DMS53 treated with DMSO at 0.1 percent for 48 hours (cell line): ENCODE data around the gene HSPG2.
A peak's percentile ranks its signal among the peaks of the same experiment; 100 is the strongest.

ENCODE experiments used
- DNase-seq: peaks from one replicate; lab custom pipeline; 2025; ENCODE audit not compliant: unreplicated experiment; lab: John Stamatoyannopoulos, UW

HSPG2 gene

DNA sequence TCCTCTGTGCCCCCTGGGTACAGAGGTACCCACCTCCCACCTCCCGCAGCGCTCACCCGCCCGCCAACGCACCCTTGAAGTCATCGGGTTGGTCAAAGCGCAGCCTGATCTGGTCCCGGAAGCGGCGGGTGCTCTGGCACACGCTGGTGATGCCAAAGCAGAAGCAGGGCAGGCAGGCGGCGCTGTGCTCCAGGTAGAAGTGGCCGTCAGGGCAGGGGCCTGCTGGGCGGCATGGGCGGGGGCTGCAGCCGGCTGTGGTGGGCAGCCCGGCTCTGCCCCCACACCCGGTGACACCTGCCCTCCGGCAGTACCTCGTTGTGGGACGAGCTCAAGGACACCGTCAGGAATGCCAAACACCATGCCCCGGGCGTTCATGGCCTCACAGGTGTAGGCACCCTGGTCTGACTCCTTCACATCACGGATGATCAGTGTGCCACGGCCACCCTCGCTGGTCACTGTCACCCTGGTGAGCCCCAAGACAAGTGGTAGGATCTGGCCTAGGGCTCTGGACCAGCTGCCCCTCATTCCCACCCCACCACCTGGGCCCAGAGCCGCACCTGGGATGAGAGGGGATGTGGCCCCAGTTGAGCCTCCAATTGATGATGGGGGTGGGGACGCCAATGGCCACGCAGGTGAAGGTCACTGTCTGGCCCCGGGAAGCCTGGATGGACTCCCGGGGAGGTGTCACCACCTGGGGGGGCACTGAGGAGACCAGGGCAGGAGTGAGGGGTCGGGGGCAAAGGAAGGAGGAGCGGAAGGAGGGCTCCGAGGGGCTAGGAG, 52.5 kb downstream of the HSPG2 start:
- DNase-seq, result no peak

- no peak for DNase-seq
Observed at GRCh38 chr1:21882721-21883415, 54.2 kb downstream of the HSPG2 start.

- DNase-seq, result no peak
Observed at GRCh38 chr1:21881250-21881649, 55.9 kb downstream of the HSPG2 start.

DNA sequence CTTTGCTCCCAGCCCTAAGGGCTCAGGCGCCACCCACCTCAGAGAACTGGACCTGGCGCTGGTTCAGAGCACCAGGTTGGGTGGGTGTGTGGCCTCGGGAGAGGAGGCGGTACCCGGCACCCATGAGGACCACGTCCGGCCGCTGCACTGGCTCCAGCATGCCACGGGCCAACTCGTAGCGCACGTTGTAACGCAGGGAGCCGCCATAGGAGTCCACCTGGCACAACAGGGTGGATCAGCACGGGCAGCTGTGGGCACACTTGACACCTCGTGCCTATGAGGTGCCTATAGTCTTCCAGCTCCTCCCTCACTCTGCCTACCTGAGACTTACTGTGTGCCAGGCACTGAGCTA, 56.5 kb downstream of the HSPG2 start:
- no peak for DNase-seq

DNA sequence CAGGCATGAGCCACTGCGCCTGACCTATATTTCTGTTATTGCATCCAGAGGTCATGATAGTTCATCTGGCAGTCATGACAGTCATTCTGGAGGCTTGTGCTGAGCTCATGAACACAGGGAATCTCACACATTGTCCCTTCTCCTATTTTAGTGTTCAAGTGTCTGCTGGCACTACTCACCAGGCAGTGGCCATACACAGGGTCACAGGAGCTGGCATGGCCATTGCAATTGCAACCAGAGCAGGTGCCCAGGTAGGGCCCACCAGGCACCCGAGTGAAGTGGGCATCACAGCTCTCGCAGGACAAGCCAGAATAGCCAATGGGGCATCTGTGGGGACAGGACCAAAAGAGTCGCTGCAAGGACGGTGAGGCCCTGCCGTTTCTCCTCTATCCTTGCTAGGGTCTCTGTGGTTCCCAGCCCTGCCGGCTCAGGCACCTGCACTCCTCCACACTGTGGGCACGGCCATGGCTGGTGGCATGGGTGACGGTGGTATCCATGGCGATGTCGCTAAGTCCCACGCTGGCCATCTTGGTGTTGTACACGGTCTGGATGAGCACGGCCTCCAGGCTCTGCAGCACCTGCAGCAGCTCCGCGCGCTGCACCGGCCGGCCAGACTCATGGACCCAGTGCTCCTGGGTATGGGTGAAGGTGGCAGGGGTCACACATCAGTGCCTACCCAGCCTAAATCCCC, 57.0 kb downstream of the HSPG2 start:
- no peak for DNase-seq

DNA sequence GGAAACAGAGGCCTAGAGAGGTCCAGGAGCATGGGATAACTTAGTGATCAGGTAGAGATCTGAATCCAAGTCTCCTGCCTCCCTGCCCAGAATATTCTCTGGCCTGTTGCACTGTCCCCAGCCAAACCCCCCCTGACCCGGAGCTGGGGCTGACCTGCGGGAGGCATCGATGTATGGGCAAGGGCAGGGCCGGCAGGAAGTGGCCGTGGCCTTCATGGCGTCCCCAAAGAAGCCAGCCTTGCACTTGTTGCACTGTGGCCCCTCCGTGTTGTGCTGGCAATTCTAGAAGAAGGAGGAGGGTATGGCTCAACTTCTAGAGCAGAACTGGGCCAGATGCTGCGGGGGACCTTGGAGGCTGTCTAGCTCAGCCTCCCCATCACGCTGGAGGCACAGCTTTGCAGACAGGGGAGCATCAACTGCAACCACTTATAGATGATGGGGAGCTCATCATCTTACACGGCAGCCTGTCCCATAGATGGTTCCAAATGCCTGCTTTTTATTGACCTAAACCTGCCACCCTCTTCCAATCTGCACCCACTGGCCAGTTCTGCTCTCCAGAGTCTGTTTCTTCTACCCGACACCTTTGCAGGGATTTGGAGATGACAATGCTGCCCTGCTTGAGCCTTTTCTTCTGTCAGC, 58.2 kb downstream of the HSPG2 start:
- DNase-seq, result no peak

- no peak for DNase-seq
Observed at GRCh38 chr1:21878009-21878773, 58.9 kb downstream of the HSPG2 start.

DNA sequence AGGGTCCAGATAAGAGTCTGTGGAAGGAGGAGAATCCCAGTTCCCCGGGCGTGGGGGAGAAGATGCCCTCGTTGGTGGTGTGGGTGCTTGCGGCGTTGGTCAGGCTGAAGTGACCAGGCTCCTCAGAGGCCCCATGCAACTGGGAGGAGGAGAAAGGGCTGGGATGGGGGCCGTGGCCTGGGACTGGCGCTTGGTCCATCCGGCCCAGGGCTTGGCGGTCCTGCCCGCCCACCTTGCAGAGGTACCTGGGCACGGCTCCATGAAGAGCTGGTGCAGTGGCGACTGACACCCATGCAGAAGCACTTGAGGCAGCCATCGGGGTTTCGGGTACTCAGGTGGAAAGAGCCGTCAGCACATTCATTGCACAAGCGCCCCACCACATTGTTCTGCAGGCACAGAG, 60.8 kb downstream of the HSPG2 start:
- no peak for DNase-seq

- DNase-seq, result no peak
Observed at GRCh38 chr1:21875621-21876063, 61.5 kb downstream of the HSPG2 start.

DNA sequence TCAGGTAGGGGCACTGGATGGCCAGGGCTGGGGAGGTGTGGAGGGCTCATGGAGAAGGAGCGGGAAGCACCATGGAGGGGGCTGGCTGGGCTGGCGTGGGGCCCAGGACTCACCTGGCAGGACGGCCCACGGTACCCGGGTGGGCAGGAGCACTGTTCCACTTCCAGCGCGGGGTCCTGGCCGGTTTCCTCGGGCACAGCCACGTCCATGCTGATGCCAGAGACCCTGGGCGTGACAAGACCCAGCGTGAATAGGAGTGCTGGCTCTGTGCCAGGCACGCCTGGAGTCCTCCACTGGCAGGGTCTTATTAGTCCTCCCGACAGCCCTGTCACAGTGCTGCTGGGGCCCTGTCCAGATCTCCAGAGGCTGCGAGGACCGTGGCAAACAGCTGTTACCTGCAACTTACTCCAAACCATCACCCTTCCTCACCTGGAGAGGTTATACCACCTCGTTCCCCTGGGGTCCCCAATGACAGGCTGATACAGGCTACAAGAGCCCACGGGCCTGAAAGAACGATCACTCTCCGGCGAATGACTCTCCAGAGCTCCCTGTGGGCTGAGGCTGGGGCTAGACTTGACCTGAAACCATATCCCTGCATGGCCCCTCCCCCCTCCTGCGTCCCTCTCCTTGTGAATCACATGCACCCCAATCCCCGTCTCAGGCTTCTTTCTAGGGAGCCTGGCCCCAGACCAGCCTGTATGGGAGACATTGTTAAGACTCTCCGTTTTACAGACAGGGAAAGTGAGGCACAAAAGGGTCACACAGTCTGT, 62.1 kb downstream of the HSPG2 start:
- no peak for DNase-seq

- DNase-seq, result no peak
Observed at GRCh38 chr1:21874328-21874727, 62.8 kb downstream of the HSPG2 start.

GRCh38 chr1:21873761-21874160, 63.3 kb downstream of the HSPG2 start:
- DNase-seq, result no peak

DNA sequence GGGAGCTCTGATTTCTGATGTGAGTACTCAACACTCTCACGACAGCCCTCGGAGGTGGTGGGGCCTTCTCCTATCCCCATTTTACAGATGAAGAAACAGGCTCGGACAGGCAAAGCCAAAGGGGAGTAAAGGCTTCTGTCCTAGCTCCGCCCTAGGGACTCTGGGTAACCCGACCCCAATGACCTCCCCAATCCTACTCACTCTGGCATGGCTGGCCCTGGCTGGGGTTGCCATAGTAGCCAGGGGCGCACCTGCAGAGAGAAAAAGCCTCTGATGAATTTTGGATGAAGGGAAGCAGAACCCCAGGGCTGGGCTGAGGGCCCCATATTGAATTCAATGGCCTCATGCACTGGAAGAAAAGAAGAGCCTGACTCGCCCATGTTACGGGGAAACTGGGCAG, 63.9 kb downstream of the HSPG2 start:
- no peak for DNase-seq

DNA sequence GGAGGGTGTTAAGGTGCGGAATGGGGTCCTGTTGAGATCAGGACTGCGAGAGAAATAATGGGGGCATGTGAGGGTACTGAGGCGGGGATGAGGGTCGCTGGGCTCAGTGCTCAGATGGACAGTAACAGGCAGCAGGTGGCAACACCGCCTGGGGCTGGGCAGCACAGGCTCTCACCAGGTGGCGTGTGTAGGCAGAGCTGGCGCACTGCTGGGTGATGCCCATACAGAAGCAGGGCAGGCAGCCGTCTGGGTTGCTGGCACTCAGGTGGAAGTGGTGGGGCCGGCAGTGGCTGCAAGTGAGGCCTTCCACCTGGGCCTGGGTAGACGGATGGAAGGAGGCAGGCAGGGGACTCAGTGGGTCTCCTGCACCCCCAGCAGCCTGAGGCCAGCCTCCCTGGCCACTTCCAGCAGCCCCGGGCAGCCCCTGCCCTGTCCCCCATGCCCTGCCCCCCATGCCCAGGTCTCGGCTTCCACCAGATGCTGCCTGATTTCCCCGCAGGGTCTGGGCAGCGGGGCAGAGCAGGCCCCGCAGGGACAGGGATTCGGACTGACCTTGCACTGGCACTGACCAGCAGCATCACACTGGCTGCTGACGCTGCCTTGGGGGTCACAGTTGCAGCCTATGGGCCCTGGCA, 64.5 kb downstream of the HSPG2 start:
- no peak for DNase-seq

DNA sequence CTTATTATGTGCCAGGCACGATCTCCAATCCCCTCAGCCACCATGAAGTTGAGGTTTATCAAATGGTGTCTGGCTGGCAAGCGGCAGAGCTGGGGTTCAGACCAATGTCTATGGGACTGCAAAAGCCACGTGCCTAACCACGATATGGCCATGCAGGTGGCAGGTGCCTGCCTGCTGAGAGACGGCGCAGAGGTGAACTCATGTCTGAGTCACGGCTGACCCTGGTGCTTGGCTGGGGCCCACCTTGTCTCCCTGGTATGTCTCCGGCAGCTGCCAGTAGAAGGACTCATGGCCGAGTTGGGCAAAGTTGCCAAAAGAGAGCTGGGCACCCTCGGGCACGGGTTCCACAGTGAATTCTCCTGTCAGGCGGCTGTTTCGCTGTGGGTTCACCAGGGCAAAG, 65.2 kb downstream of the HSPG2 start:
- no peak for DNase-seq

DNA sequence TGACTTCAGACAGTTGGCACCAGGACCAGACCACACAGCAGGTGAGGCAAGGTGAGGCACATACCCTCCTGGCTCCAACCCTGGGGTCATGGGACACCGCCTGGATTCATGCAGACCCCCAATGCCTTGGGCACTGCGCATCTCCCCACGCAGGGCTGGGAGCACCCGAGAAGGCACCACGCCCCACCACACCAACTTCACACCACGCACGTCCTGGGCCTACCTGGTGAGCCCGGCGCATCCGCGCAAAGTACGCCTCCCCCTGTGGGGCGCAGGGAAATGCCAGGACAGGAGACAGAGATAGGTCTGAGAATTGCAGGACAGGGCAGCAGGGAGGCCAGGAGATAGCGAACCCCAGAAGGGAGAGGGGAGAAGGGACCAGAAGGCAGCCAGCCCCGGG, 66.5 kb downstream of the HSPG2 start:
- no peak for DNase-seq

GRCh38 chr1:21869620-21870121, 67.4 kb downstream of the HSPG2 start:
- DNase-seq, result peak; percentile 39

GRCh38 chr1:21868941-21869454, 68.1 kb downstream of the HSPG2 start:
- DNase-seq, result peak; percentile 28

DNA sequence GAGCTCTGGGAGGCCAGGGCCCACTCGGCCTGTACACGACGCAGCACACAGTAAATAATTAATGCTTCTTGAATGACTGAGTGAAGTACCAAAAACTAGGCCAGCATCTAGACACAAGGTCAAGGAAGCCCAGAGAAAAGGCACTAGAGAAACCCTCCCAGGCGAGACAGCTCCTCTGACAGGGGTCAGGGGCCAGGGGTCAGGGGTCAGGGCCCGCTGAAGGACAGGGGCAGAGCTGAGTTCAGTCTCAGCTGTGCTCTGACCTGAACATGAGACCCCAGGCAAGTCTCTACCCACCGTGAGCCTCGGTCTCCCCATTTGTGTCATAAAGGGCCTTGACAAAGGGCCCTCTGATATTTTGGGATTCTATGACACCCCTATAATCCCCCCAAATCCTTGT, 68.6 kb downstream of the HSPG2 start:
- DNase-seq, result no peak
